Loucy (cell line): Measurements from ENCODE around the gene LRRFIP1.
"Not testable (repeated sequence)": the region's sequence is repeated elsewhere in the genome, so short reads cannot be mapped to it uniquely, and the experiment has no call there.

Experiments
- CTCF ChIP-seq: fragments of 200-600 bp; sonication (generic); conservative IDR thresholded peaks from 2 replicates; pipeline ENCODE4 v1.5.1; 2014; ENCODE audit warnings: mild to moderate bottlenecking, antibody characterized with exemption, low read length
- EZH2phosphoT487 ChIP-seq: fragments of 200-600 bp; IDR thresholded peaks from 2 replicates; pipeline ENCODE4 v1.6.1; 2018; ENCODE audit warnings: antibody characterized with exemption, mild to moderate bottlenecking, moderate library complexity, borderline replicate concordance

GRCh38 chr2:237783678-237784077, 156.3 kb downstream of the LRRFIP1 start:
- not testable (repeated sequence) for TF ChIP-seq CTCF, EZH2phosphoT487
